HG03520 (cell line): ENCODE data around the gene WDR90.

Source experiments
- ATAC-seq: cut with Tn5 transposase; IDR thresholded peaks from one replicate; pipeline ENCODE4 v1.9.1; 2021; ENCODE audit warnings: mild to moderate bottlenecking, moderate library complexity; ENCODE audit not compliant: unreplicated experiment

Gene WDR90

GRCh38 chr16:648781-649589 lies at the start of gene WDR90:
Gene WDR90, plus strand, starts transcription at chr16:649365. Its CDS starts 52 bp downstream, at chr16:649417.
- ATAC-seq, result peak; percentile 59

DNA sequence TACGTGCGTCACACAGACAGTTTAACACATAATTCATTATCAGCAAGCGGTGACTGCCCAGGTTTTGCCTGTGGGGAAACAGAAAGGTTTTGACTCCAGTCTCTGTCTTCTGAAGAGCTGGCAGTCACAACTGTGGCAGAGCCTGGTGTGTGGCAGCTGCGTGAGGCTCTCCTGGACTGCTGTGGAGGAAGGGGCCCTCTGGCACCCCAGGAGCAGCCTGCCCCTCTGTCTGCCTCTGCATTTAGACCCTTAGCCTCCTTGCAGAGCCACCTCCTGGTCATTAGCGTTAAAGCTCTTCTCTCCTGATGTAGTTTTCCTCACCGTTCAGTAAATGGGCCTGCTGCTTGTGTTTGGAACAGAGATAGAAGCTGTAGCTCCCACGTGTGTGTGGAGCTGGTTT lies 48.4 kb upstream of the WDR90 start:
- ATAC-seq, result no peak

DNA sequence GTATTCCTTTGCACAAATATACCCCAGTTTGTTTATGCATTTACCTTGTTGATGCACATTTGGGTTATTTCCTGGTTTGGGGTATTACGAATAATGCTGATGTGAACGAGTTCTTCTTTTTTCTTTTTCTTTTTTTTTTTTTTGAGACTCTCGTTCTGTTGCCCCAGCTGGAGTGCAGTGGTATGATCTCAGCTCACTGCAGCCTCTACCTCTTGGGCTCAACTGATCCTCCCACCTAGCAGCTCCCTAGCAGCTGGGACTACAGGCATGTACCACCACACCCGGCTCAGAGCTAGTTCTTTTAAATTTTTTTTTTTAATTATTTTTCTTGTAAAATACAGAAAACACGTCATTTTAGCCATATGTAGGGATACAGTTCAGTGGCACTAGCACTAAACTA lies 45.2 kb upstream of the WDR90 start:
- ATAC-seq, result no peak

GRCh38 chr16:606656-607307 lies 42.4 kb upstream of the WDR90 start:
- ATAC-seq, result no peak

DNA sequence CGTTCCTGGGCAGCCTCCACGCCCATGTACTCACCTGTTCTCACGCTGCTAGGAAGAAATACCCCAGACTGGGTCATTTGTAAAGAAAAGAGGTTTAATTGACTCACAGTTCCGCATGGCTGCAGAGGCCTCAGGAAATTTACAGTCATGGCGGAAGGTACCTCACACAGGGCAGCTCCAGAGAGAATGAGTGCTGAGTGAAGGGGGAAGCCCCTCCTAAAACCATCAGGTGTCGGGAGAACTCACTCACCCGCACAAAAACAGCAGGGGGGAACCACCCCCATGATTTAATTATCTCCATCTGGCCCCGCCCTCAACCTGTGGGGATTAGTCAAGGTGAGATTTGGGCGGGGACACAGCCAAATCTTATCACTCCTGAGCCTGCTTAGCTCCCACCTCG lies 41.1 kb upstream of the WDR90 start:
- no peak for ATAC-seq

GRCh38 chr16:609316-609715 lies 39.8 kb upstream of the WDR90 start:
- ATAC-seq, result no peak

DNA sequence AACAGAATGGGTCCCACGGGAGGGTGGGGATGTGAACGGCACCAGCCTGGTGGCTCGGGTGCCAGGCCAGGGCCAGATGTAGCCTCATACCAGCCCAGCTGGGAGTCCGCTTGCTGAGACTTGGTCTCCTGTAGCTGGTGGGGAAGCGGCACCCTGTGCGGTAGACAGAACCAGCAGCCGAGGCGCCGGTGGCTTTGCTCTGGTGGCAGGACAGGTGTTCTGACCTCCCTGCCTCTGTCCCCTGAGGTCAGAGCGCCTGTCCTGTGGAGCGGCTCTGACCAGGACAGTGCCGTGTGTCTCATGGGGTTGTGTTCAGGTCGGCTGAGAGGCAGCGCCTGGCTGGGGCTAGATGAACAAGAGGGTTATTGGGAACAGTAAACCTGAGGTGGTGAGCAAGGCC lies 39.2 kb upstream of the WDR90 start:
- no peak for ATAC-seq

GRCh38 chr16:610513-611381 lies 38.4 kb upstream of the WDR90 start:
- ATAC-seq, result no peak

DNA sequence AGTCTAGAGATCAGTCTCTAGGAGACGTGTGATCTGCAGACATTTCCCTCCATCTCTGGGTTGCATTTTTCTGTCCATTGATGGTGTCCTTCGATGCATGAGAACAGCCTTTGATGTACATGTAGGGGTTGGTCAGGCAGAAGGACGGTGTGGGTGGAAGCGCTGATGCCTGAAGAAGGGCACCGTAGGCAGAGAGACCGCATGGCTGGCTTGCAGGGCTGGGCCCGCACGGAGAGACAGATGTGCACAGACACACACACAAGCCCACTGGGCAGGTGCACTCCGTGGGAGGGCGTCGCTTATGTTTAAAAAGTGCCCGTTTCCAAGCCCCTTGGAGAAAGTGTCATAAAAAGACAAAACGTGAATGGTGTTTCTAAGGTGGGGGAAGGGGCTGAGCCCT lies 34.0 kb upstream of the WDR90 start:
- no peak for ATAC-seq

DNA sequence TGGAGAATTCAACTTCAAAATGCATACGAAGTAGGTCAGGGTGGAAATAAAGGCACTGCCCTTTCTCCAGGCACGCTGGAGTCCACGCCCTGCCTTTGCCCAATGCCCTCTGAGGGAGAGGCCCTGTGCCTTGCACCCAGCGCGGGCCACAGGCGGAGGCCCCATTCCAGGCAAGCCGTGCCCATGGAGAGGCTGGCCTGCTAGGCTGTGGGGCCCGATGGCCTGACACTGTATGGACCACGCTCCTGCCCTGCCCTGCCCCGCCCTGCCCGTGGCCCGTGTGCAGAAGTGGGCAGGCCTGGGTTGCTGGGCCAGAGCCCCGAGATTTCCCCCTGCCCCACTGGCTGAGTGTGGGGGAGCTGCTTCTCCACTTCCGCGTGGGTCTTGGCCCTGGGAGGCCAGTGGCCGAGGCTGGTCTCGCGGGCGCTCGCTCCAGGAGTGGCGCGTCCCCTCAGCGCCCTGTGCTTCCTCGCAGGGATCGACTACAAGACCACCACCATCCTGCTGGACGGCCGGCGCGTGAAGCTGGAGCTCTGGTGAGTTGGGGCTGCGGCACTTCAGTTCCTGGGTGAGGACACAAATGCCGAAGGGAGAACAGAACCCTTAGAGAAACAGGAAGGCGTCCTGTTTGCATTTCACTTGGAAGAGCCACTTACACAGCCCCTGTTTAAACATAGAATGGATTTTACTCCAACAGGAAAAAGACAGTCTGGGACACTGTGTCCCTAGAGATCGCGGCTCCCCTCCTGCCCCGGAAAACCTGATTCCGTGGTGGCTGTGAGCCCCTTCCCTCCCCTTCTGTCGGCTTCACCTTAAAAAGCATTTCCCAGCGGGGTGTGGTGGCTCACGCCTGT lies 32.2 kb upstream of the WDR90 start:
- ATAC-seq, result no peak

- ATAC-seq, result no peak
These were observed 31.3 kb upstream of the WDR90 start for GRCh38 chr16:617855-618254.

DNA sequence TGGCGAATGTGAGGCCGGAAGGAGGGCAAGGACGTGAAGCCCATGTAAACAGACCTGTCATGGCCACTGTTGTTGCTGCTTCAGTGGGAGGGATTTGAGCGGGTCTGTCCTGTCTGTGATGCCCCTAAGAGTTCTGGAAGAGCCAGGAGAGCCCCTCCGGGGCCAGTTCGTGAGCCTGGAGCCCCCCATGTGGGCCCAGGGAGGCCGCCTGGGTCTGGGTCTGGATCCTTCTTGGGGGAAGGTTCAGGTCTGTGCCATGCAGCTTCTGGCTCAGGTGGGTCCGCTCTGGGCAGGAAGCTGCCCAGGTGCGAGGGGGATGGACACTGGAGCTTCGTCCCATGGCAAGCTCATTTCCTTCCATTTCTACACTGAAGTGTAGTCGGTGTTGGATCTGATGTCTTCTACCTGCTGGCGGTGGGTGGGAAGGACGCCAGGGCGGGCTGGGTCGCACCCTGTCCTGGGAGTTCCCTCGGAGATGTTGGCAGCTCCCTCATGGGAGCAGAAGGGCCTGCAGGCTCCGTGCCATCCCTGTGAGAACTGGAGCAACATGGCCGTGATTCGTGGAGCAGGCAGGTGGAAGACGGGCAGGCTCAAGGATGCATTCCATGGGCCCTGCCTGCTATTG lies 29.6 kb upstream of the WDR90 start:
- ATAC-seq, result no peak

- no peak for ATAC-seq
These were observed 28.3 kb upstream of the WDR90 start for GRCh38 chr16:620700-621525.

DNA sequence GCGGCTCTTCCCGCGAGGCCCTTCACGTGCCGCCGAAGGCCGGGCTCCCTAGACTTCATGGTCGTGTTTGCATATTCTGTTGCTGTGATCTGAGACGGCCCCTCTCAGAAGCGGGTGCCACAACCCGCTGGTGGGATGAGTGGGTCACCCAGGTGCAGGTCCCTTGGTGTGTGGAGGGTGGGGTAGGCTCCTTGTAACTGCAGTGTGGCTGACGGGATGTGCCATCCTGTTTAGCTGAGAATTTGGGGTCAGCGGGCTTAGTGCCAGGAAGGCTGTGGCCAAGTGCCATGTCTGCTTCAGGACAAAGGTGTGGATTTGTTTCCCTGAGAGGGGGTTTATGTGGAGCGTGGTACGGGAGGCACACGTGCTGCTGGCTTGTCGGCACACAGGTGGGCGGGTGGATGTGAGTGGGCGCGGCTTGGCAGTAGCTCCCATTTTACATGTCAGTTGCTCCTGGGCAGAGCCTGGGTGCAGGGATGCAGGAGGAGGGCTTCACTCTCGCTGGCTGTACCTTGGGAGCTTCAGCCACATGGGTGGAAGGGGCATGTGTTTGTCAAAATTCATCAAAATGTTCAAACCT lies 27.5 kb upstream of the WDR90 start:
- no peak for ATAC-seq

DNA sequence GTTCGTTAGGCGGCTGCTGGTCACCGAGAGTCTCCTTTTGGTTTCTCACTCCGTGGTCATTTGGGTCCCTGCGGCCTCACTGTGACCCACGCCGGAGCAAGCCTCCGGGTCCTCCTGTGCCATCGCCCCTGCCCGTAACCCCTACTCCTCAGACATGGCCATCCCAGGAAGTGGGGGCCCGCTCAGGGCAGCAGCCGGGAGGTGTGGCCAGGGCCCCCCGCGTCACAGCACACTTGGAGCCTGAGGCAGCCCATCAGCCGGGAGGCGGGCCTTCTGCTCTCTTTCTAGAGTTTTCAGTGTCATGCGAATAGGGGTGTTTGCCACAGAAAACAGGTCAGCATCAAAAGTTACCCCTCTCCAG lies 26.3 kb upstream of the WDR90 start:
- no peak for ATAC-seq

GRCh38 chr16:624526-625070 lies 24.6 kb upstream of the WDR90 start:
- ATAC-seq, result no peak

- ATAC-seq, result no peak
These were observed 23.8 kb upstream of the WDR90 start for GRCh38 chr16:625117-625976.
